Peyer's patch (tissue), 4 donors: ENCODE results near the gene GPD1L. TPM values are rescaled to one million over a fixed set of nuclear protein-coding genes. Genes with fewer than 3 reads are reported as not detected.

ENCODE experiments used
- DNase-seq, 3 donors: peaks; one replicate each; pipeline ENCODE4 v3.0.0-alpha.2; 2017 to 2019
- H3K27ac ChIP-seq, 4 donors: fragments of 200-600 bp; sonication (generic); one replicate each; pipeline ENCODE4 v1.5.1; 2016 to 2019
- H3K27me3 ChIP-seq, 2 donors: fragments of 200-600 bp; sonication (generic); one replicate each; pipeline ENCODE4 v1.5.1; 2019
- H3K36me3 ChIP-seq, 3 donors: fragments of 200-600 bp; sonication (generic); one replicate each; pipeline ENCODE4 v1.5.1; 2016 to 2019
- H3K4me1 ChIP-seq, 4 donors: fragments of 200-600 bp; sonication (generic); one replicate each; pipeline ENCODE4 v1.5.1; 2016 to 2019
- H3K4me3 ChIP-seq, 4 donors: fragments of 200-600 bp; sonication (generic); 1 replicate in 3 of 4; 2 replicates in 1 of 4; pipeline ENCODE4 v1.5.1; 2016 to 2019; ENCODE audit warnings: mild to moderate bottlenecking in 1 of 4
- H3K9me3 ChIP-seq, 4 donors: fragments of 200-600 bp; sonication (generic); one replicate each; pipeline ENCODE4 v1.5.1; 2016 to 2019; ENCODE audit warnings: mild to moderate bottlenecking in 1 of 4
- POLR2A ChIP-seq, 2 donors: fragments of 450-650 bp; IDR thresholded peaks; one replicate each; pipeline ENCODE4 v1.5.1; 2017; ENCODE audit warnings: antibody characterized with exemption in 2 of 2, mild to moderate bottlenecking in 2 of 2, moderate library complexity in 2 of 2
- total RNA-seq, 4 donors: library from RNA; depleted of rRNA; stranded (reverse); fragments of >200 nt; gene quantifications; one replicate each; pipeline ENCODE4 v1.1.0, GENCODE V29; 2016
- TF ChIP-seq, protein P1 (sequence below), 6 experiments: fragments of 450-650 bp in 4 of 6; fragments of 200-600 bp in 2 of 6; sonication (generic) in 1 of 6; IDR thresholded peaks; one replicate each; pipeline ENCODE4 v1.5.1; 2017 to 2019; ENCODE audit warnings: antibody characterized with exemption in 6 of 6, mild to moderate bottlenecking in 3 of 6, moderate library complexity in 1 of 6

GPD1L gene
- total RNA-seq, 4 donors from 2014 or later = 54.6 to 157 (median 80.6) TPM

DNA sequence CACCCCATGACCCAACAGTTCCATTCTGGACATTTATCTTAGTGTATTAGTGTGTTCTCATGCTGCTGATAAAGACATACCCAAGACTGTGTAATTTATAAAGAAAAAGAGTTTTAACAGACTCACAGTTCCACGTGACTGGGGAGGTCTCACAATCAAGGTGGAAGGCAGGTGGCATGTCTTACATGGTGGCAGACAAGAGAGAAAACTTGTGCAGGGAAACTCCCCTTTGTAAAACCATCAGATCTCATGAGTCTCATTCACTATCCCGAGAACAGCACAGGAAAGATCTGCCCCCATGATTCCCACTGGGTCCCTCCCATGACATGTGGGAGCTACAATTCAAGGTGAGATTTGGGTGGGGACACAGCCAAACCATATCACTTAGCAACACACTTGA is 21.6 kb upstream of the GPD1L start:
- Histone ChIP-seq H3K9me3 (no peaks in the 10 kb centered on the region), H3K4me3 (no peak overlapping the region), H3K27ac (no peak overlapping the region), H3K36me3 (no peaks in the 10 kb centered on the region), H3K4me1 (peaks cover 0 to 8% (median 0%) of the 10 kb centered on the region in 4 donors), H3K27me3 (no peaks in the 10 kb centered on the region)
- no peak for DNase-seq
- TF ChIP-seq POLR2A (IDR thresholded peaks at IDR 0.05) = no peak
- TF ChIP-seq, protein P1, sequence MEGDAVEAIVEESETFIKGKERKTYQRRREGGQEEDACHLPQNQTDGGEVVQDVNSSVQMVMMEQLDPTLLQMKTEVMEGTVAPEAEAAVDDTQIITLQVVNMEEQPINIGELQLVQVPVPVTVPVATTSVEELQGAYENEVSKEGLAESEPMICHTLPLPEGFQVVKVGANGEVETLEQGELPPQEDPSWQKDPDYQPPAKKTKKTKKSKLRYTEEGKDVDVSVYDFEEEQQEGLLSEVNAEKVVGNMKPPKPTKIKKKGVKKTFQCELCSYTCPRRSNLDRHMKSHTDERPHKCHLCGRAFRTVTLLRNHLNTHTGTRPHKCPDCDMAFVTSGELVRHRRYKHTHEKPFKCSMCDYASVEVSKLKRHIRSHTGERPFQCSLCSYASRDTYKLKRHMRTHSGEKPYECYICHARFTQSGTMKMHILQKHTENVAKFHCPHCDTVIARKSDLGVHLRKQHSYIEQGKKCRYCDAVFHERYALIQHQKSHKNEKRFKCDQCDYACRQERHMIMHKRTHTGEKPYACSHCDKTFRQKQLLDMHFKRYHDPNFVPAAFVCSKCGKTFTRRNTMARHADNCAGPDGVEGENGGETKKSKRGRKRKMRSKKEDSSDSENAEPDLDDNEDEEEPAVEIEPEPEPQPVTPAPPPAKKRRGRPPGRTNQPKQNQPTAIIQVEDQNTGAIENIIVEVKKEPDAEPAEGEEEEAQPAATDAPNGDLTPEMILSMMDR (IDR thresholded peaks at IDR 0.05) = no peak

GRCh38 chr3:32086464-32086863 is 20.0 kb upstream of the GPD1L start:
- no peaks in the 10 kb centered on the region for H3K9me3 ChIP-seq
- no peak for DNase-seq
- TF ChIP-seq, protein P1 (IDR thresholded peaks at IDR 0.05) = no peak
- TF ChIP-seq POLR2A (IDR thresholded peaks at IDR 0.05) = no peak
- no peak overlapping the region for H3K4me3 ChIP-seq
- H3K27ac ChIP-seq = no peak overlapping the region
- H3K36me3 ChIP-seq = no peaks in the 10 kb centered on the region
- H3K27me3 ChIP-seq = no peaks in the 10 kb centered on the region
- peaks cover 0 to 8% (median 0%) of the 10 kb centered on the region in 4 donors for H3K4me1 ChIP-seq

DNA sequence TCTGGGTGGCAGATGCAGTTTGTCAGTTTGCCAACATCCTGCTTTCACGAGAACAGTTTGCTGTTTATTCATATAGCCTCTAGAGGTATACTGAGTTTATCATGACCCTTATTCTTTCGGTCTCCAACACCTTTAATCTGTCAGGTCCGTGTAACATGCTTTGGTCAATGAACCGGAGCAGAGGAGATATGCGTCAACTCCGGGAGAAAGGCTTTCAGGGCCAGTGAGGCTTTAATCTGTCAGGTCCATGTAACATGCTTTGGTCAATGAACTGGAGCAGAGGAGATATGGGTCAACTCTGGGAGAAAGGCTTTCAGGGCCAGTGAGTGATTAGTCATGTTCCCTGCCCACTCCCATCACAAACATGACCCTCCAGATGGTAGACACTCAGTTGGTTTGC is 16.9 kb upstream of the GPD1L start:
- no peak for TF ChIP-seq POLR2A (IDR thresholded peaks at IDR 0.05)
- TF ChIP-seq, protein P1 (IDR thresholded peaks at IDR 0.05) = no peak
- DNase-seq = no peak
- no peak overlapping the region for H3K27ac ChIP-seq

GRCh38 chr3:32093204-32093603 is 13.2 kb upstream of the GPD1L start:
- no peaks in the 10 kb centered on the region for H3K36me3 ChIP-seq
- H3K4me3 ChIP-seq = no peak overlapping the region
- DNase-seq = no peak
- H3K4me1 ChIP-seq = no peaks in the 10 kb centered on the region
- H3K27ac ChIP-seq = no peak overlapping the region
- H3K27me3 ChIP-seq = no peaks in the 10 kb centered on the region
- TF ChIP-seq, protein P1 (IDR thresholded peaks at IDR 0.05) = no peak
- TF ChIP-seq POLR2A (IDR thresholded peaks at IDR 0.05) = no peak
- H3K9me3 ChIP-seq = no peaks in the 10 kb centered on the region

More for the DNA sequence above, 16.9 kb upstream of the GPD1L start:
- H3K4me1 ChIP-seq = no peaks in the 10 kb centered on the region
- H3K36me3 ChIP-seq = no peaks in the 10 kb centered on the region
- no peaks in the 10 kb centered on the region for H3K27me3 ChIP-seq
- no peaks in the 10 kb centered on the region for H3K9me3 ChIP-seq
- H3K4me3 ChIP-seq = no peak overlapping the region

DNA sequence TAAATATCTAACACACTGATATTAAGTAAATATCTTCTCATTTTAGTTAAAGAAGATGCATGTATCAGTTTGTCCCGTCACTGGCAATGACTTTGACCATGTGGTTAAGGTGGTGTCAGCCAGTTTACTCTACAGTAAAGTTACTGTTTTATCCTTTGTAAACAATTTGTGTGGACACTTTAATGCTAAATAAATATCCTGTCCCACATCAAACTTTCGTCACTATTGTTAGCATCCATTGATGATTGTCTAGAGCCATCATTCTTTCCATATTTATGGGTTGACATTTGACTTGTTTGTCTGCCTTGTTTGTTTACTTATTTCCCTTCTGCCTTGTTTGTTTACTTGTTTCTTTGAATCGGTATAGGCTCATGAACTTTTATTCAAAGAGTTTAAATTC is 11.0 kb upstream of the GPD1L start:
- H3K27me3 ChIP-seq = no peaks in the 10 kb centered on the region
- H3K4me3 ChIP-seq = no peak overlapping the region
- no peak overlapping the region for H3K27ac ChIP-seq
- H3K9me3 ChIP-seq = no peaks in the 10 kb centered on the region
- H3K4me1 ChIP-seq = no peaks in the 10 kb centered on the region
- no peak for DNase-seq
- TF ChIP-seq, protein P1 (IDR thresholded peaks at IDR 0.05) = no peak
- TF ChIP-seq POLR2A (IDR thresholded peaks at IDR 0.05) = no peak
- no peaks in the 10 kb centered on the region for H3K36me3 ChIP-seq

- TF ChIP-seq POLR2A (IDR thresholded peaks at IDR 0.05) = no peak
- TF ChIP-seq, protein P1 (IDR thresholded peaks at IDR 0.05) = no peak
- Histone ChIP-seq H3K4me3 (no peak overlapping the region), H3K36me3 (no peaks in the 10 kb centered on the region), H3K9me3 (peaks cover 0 to 11% (median 0%) of the 10 kb centered on the region in 4 donors), H3K27ac (no peak overlapping the region), H3K4me1 (no peaks in the 10 kb centered on the region), H3K27me3 (no peaks in the 10 kb centered on the region)
- DNase-seq = no peak
Observed at GRCh38 chr3:32097768-32098167, 8.7 kb upstream of the GPD1L start.
